ENCODE results near the gene G0S2.

GRCh38 chr1:209630383-209631225 is 44.6 kb upstream of the G0S2 start:
- no peak for TF ChIP-seq CTCF (IDR thresholded peaks at IDR 0.05; ENCODE audit: insufficient read depth, low read depth, low read length)
- no peak for TF ChIP-seq EZH2 (IDR thresholded peaks at IDR 0.05; ENCODE audit: insufficient read depth, low read length)
